HepG2 (cell line): ENCODE measurements around the gene MRPL43. TPM values are rescaled to one million over a fixed set of nuclear protein-coding genes. Genes with fewer than 3 reads are reported as not detected.

ENCODE experiments used
- ATAC-seq: fragments of 200-7000 bp; cut with Tn5 transposase; 3 replicates; pipeline ENCODE4 v1.9.1; 2020; ENCODE audit warnings: mild to moderate bottlenecking, moderate library complexity
- BruUV-seq: library from RNA; stranded (reverse); fragments of 400-500 nt; replicated peaks from 2 replicates; lab custom pipeline; 2021; lab: Mats Ljungman, UMichigan
- CTCF ChIA-PET: fragments of 300-600 bp; formaldehyde crosslinking; extraction: SDS; loops from one replicate; lab custom pipeline; 2021; ENCODE audit warnings: low total read pairs, inconsistent platforms, low intra/inter-chr PET ratio; lab: Yijun Ruan, JAX
- POLR2A ChIA-PET: fragments of 350-600 bp; sonication (Branson Sonifier 250); formaldehyde crosslinking; loops from one replicate; lab custom pipeline; 2020; ENCODE audit warnings: antibody characterized with exemption, inconsistent platforms; lab: Yijun Ruan, JAX
- DNase-seq: peaks from one replicate; pipeline ENCODE4 v3.0.0-alpha.2; 2015; ENCODE audit warnings: low spot score
- FAIRE-seq: peaks from 3 replicates; lab custom pipeline; 2011; peaks lifted over from hg19 to GRCh38; lab: Jason Lieb, UNC
- H2AFZ ChIP-seq: one replicate; pipeline ENCODE4 v1.6.1; 2011; ENCODE audit warnings: low read length, inconsistent platforms
- H3K27ac ChIP-seq: fragments of 300-600 bp; 3 replicates; pipeline ENCODE4 v1.8.0; 2011; ENCODE audit warnings: mixed run types, mild to moderate bottlenecking, mixed read lengths, low read length, inconsistent platforms; ENCODE audit not compliant: insufficient read depth; ENCODE audit errors: extremely low read length
- H3K27me3 ChIP-seq, 2 experiments: fragments of 200-600 bp in 1 of 2; 2 replicates in 1 of 2; 3 replicates in 1 of 2; pipeline versions ENCODE4 v1.6.0 to v1.8.0; 2011; ENCODE audit warnings: low read length in 2 of 2, mild to moderate bottlenecking in 2 of 2, moderate library complexity in 2 of 2, inconsistent platforms in 1 of 2; ENCODE audit not compliant: insufficient read depth in 2 of 2, control insufficient read depth in 1 of 2
- H3K36me3 ChIP-seq, 2 experiments: fragments of 200-600 bp in 1 of 2; replicated peaks in 1 of 2; 2 replicates in 1 of 2; 3 replicates in 1 of 2; pipeline versions ENCODE4 v1.5.1 to v1.8.0; 2011; ENCODE audit warnings: low read length in 2 of 2, inconsistent platforms in 1 of 2; ENCODE audit not compliant: insufficient read depth in 2 of 2, control insufficient read depth in 1 of 2
- H3K4me1 ChIP-seq: 2 replicates; pipeline ENCODE4 v1.5.1; 2012; ENCODE audit warnings: low read length, inconsistent platforms; ENCODE audit not compliant: insufficient read depth
- H3K4me2 ChIP-seq: 2 replicates; pipeline ENCODE4 v1.6.0; 2011; ENCODE audit warnings: low read depth, low read length, inconsistent platforms
- H3K4me3 ChIP-seq, 3 experiments: fragments of 200-600 bp in 1 of 3; sonication (generic), shearing (Covaris generic) in 1 of 3; replicated peaks in 1 of 3; 2 replicates each; pipeline ENCODE4 v1.5.1; 2011 to 2016; ENCODE audit warnings: low read length in 3 of 3, inconsistent platforms in 2 of 3, low read depth in 2 of 3, mild to moderate bottlenecking in 2 of 3, control low read depth in 1 of 3, mixed read lengths in 1 of 3; ENCODE audit not compliant: insufficient read depth in 1 of 3
- H3K79me2 ChIP-seq: one replicate; pipeline ENCODE4 v1.6.1; 2011; ENCODE audit warnings: low read length, inconsistent platforms; ENCODE audit not compliant: insufficient read depth
- H3K9ac ChIP-seq: 2 replicates; pipeline ENCODE4 v1.6.0; 2011; ENCODE audit warnings: mild to moderate bottlenecking, low read depth, low read length, inconsistent platforms; ENCODE audit not compliant: insufficient read depth
- H3K9me3 ChIP-seq: 2 replicates; pipeline ENCODE4 v1.5.1; 2012; ENCODE audit warnings: mild to moderate bottlenecking, low read length
- H4K20me1 ChIP-seq: 2 replicates; pipeline ENCODE4 v1.6.0; 2011; ENCODE audit warnings: inconsistent platforms, mild to moderate bottlenecking, low read length, moderate library complexity; ENCODE audit not compliant: insufficient read depth
- ATAD3A ChIP-seq: sonication (generic); formaldehyde crosslinking; IDR thresholded peaks from 2 replicates; pipeline ENCODE4 v1.4.0; 2020; ENCODE audit warnings: missing genetic modification reagents
- ATF7 ChIP-seq, 2 experiments: fragments of 450-650 bp in 1 of 2; sonication (generic) in 1 of 2; formaldehyde crosslinking in 1 of 2; IDR thresholded peaks; 2 replicates each; pipeline versions ENCODE4 v1.4.0 to v1.6.1; 2016 to 2020; ENCODE audit warnings: antibody characterized with exemption in 1 of 2, mild to moderate bottlenecking in 1 of 2, missing genetic modification reagents in 1 of 2
- CBX2 ChIP-seq, 2 experiments: fragments of 200-600 bp in 1 of 2; sonication (generic); formaldehyde crosslinking in 1 of 2; IDR thresholded peaks; 2 replicates each; pipeline versions ENCODE4 v1.7.0 to v1.8.1; 2018 to 2022; ENCODE audit warnings: low read depth in 2 of 2, low read length in 1 of 2, mild to moderate bottlenecking in 1 of 2, missing genetic modification reagents in 1 of 2
- ETV6 ChIP-seq: sonication (generic); formaldehyde crosslinking; conservative IDR thresholded peaks from 2 replicates; pipeline ENCODE4 v1.4.0; 2020; ENCODE audit warnings: missing genetic modification reagents
- NR1H2 ChIP-seq: sonication (generic); formaldehyde crosslinking; IDR thresholded peaks from 2 replicates; pipeline ENCODE4 v1.8.1; 2022; ENCODE audit warnings: low read depth, missing genetic modification reagents, borderline replicate concordance
- YEATS2 ChIP-seq: sonication (generic); formaldehyde crosslinking; IDR thresholded peaks from 2 replicates; pipeline ENCODE4 v1.4.0; 2020; ENCODE audit warnings: missing genetic modification reagents, borderline replicate concordance
- ZNF383 ChIP-seq: sonication (generic); formaldehyde crosslinking; IDR thresholded peaks from 2 replicates; pipeline ENCODE4 v1.4.0; 2020; ENCODE audit warnings: missing genetic modification reagents, mild to moderate bottlenecking, borderline replicate concordance
- ZNF552 ChIP-seq: sonication (generic); formaldehyde crosslinking; IDR thresholded peaks from 2 replicates; pipeline ENCODE4 v1.9.0; 2022; ENCODE audit warnings: missing genetic modification reagents, mild to moderate bottlenecking, borderline replicate concordance
- ZNF672 ChIP-seq: sonication (generic); formaldehyde crosslinking; IDR thresholded peaks from 2 replicates; pipeline ENCODE4 v1.8.1; 2022; ENCODE audit warnings: missing genetic modification reagents
- ZNF747 ChIP-seq: sonication (generic); formaldehyde crosslinking; IDR thresholded peaks from 2 replicates; pipeline ENCODE4 v1.8.1; 2023; ENCODE audit warnings: missing genetic modification reagents, mild to moderate bottlenecking, borderline replicate concordance
- WGBS: methylation state at CpG from one replicate; pipeline ENCODE4 v1.1.6; 2017; ENCODE audit warnings: low lambda C conversion rate; 5-methylcytosine and 5-hydroxymethylcytosine counted together
- in situ Hi-C: cut with HindIII; loops from 2 replicates; pipeline ENCODE4 v1.10.0; 2017; ENCODE audit warnings: low pct_unique_long_range_greater_than_20kb; ENCODE audit not compliant: extremely low pct_ligation_motif_present
- intact Hi-C: fragments of 100-400 bp; cut with micrococcal nuclease; formaldehyde crosslinking; loops from one replicate; pipeline ENCODE4 v1.10.0; 2022; ENCODE audit not compliant: unreplicated experiment
- polyA plus RNA-seq, 8 experiments: library from polyadenylated mRNA; depleted of rRNA in 3 of 8; stranded (reverse) in 7 of 8; unstranded in 1 of 8; fragments of >200 nt; fragmentation: Illumina TruSeq in 4 of 8; extraction: Trizol in 4 of 8; gene quantifications; 2 replicates each; pipeline versions ENCODE4 v1.2.1 to v1.2.3, GENCODE V29; 2011 to 2016; ENCODE audit warnings: low read depth in 4 of 8, missing spikeins in 1 of 8, mixed read lengths in 1 of 8; ENCODE audit not compliant: insufficient read depth in 1 of 8
- total RNA-seq, 5 experiments: library from RNA; depleted of rRNA; stranded (reverse); fragments of >200 nt; fragmentation: Illumina TruSeq; extraction: Trizol; gene quantifications; 2 replicates each; pipeline ENCODE4 v1.2.3, GENCODE V29; 2016; ENCODE audit warnings: low read depth in 1 of 5

Gene MRPL43
- total and polyA plus RNA-seq, 2 of the 13 experiments (the other 11 are each of a cell fraction or from before 2014, with no cell fraction given) = 71.0 to 73.7 TPM

GRCh38 chr10:101028446-101029337 is 41.4 kb upstream of the MRPL43 start:
- no peak overlapping the region for H3K4me2 ChIP-seq
- BruUV-seq = no TSS peak
- ATAC-seq = no peak
- peaks cover 45% of the 10 kb centered on the region for H3K4me1 ChIP-seq
- TF ChIP-seq ZNF747 = no peak
- TF ChIP-seq YEATS2 (CRISPR knock-in tag) = no peak
- no peak for TF ChIP-seq ETV6 (CRISPR knock-in tag)
- no peak for TF ChIP-seq ATAD3A (CRISPR knock-in tag)
- TF ChIP-seq ZNF552 (CRISPR knock-in tag) = no peak
- TF ChIP-seq ZNF672 (CRISPR knock-in tag) = no peak
- no peak for TF ChIP-seq CBX2 (IDR thresholded peaks at IDR 0.05; ENCODE audit: low read depth, low read length)
- no peak for TF ChIP-seq CBX2 (CRISPR knock-in tag; IDR thresholded peaks at IDR 0.05; ENCODE audit: low read depth)
- TF ChIP-seq NR1H2 = no peak
- TF ChIP-seq ATF7 (IDR thresholded peaks at IDR 0.05) = no peak
- no peak for TF ChIP-seq ATF7 (CRISPR knock-in tag; IDR thresholded peaks at IDR 0.05)
- TF ChIP-seq ZNF383 = no peak
- intact Hi-C loops = no loop called here
- H2AFZ ChIP-seq = no peak overlapping the region
- no peak overlapping the region for H3K4me3 ChIP-seq
- no peaks in the 10 kb centered on the region for H3K79me2 ChIP-seq
- no peak overlapping the region for H3K9ac ChIP-seq
- H4K20me1 ChIP-seq = no peaks in the 10 kb centered on the region
- DNase-seq = no peak
- ChIA-PET CTCF (no interaction called here), POLR2A (interaction anchor here (0.8 to 4.6 kb wide), 7 partner anchors 10 to 59 kb away, joined by 3 to 51 read pairs (median 4); partner anchors contain the start of gene MRPL43)
- 52% methylated on average over 6 of the region's 7 CpGs for WGBS
- H3K36me3 ChIP-seq = no peaks in the 10 kb centered on the region
- H3K9me3 ChIP-seq = no peaks in the 10 kb centered on the region
- H3K27ac ChIP-seq = no peak overlapping the region
- no peak for FAIRE-seq
- no peaks in the 10 kb centered on the region; a peak in 1 of 5 replicates for H3K27me3 ChIP-seq
- in situ Hi-C loops = no loop called here
